RWPE2 (cell line): Measurements from ENCODE around the gene ZCWPW2.

Experiments
- ATAC-seq: fragments of 200-7000 bp; cut with Tn5 transposase; 3 replicates; pipeline ENCODE4 v1.9.1; 2021; ENCODE audit warnings: low read depth
- DNase-seq: peaks from one replicate; pipeline ENCODE4 v3.0.0-alpha.2; 2020; ENCODE audit warnings: low spot score
- H3K27ac ChIP-seq: fragments of 450-650 bp; 2 replicates; pipeline ENCODE4 v1.5.1; 2017; ENCODE audit warnings: mild to moderate bottlenecking; ENCODE audit not compliant: poor library complexity, severe bottlenecking
- H3K27me3 ChIP-seq: fragments of 250-450 bp; sonication (Bioruptor Pico); 2 replicates; pipeline ENCODE4 v1.5.1; 2021; ENCODE audit warnings: mild to moderate bottlenecking, moderate library complexity; ENCODE audit not compliant: insufficient read depth, poor library complexity, severe bottlenecking
- H3K36me3 ChIP-seq: fragments of 250-450 bp; sonication (Bioruptor Pico); 2 replicates; pipeline ENCODE4 v1.5.1; 2020; ENCODE audit warnings: low read depth, mild to moderate bottlenecking, moderate library complexity
- H3K4me1 ChIP-seq: fragments of 250-450 bp; sonication (Bioruptor Pico); 2 replicates; pipeline ENCODE4 v1.5.1; 2021; ENCODE audit warnings: mild to moderate bottlenecking, moderate library complexity; ENCODE audit not compliant: insufficient read depth, poor library complexity, severe bottlenecking
- H3K4me3 ChIP-seq: fragments of 250-450 bp; sonication (Bioruptor Pico); 2 replicates; pipeline ENCODE4 v1.5.1; 2021; ENCODE audit warnings: mild to moderate bottlenecking, moderate library complexity; ENCODE audit not compliant: severe bottlenecking
- H3K9me3 ChIP-seq: fragments of 250-450 bp; sonication (Bioruptor Pico); 2 replicates; pipeline ENCODE4 v1.5.1; 2021; ENCODE audit warnings: mild to moderate bottlenecking, moderate library complexity; ENCODE audit not compliant: severe bottlenecking
- TF ChIP-seq, protein P1 (sequence below): fragments of 450-650 bp; IDR thresholded peaks from one replicate; pipeline ENCODE4 v1.5.1; 2017; ENCODE audit warnings: mild to moderate bottlenecking, moderate library complexity; ENCODE audit not compliant: poor library complexity, severe bottlenecking

Gene ZCWPW2, protein sequence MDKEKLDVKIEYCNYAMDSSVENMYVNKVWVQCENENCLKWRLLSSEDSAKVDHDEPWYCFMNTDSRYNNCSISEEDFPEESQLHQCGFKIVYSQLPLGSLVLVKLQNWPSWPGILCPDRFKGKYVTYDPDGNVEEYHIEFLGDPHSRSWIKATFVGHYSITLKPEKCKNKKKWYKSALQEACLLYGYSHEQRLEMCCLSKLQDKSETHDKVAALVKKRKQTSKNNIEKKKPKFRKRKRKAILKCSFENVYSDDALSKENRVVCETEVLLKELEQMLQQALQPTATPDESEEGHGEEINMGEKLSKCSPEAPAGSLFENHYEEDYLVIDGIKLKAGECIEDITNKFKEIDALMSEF

DNA sequence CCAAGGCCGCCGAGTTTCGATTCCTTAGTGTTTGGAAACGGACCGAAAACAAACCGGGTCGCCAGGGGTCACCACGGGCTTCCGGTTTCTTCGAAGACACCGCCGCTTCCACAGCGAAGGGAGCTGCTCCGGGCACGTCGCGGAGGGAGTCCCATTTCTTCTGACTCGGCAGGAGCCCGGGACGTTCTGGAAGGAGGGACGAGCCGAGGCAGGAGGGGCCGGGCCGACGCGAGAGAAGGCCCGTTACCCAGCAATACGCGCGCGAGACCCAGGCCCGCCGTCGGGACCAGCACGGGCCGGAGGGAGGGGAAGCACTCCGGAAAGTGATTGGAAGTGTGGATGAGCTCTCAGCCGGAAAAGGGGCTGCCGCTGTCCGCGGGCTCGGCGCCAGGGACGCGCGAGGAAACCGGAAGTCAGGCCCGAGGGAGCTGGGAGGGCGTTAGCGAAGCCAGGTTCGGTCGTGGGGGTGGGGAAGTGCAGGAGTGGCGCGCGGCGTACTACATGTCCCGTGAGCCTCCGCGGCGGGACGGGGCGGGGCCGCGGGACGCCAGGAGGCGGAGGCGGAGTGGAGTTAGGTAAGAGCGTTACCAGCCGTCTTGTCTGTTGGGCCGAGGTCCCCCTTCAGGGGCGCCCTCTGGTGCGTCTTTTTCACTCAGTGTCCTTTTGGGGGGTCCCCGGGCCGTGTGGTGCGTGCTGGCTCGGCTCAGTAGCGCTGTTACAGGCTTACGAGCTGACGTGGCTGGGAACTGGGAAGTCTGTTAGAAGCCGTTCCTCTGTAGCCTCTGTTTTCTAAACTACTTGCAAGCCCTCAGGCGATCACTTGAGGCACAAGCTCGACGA, at the start of gene ZCWPW2, which contains the start of gene AZI2:
Gene ZCWPW2 (plus strand): TSS at position 93 of the 840 bp plus-strand sequence. CDS start 64,348 bp downstream, outside the sequence.
Gene AZI2 (minus strand): TSS at position 196 of the 840 bp plus-strand sequence. CDS start 8,207 bp downstream, outside the sequence.
- peaks cover 37% of the 10 kb centered on the region for H3K4me1 ChIP-seq
- peaks cover 20% of the 10 kb centered on the region for H3K36me3 ChIP-seq
- peak; percentile 96 for DNase-seq
- peak; percentile 84 for ATAC-seq
- H3K9me3 ChIP-seq, result no peaks in the 10 kb centered on the region
- TF ChIP-seq, protein P1, sequence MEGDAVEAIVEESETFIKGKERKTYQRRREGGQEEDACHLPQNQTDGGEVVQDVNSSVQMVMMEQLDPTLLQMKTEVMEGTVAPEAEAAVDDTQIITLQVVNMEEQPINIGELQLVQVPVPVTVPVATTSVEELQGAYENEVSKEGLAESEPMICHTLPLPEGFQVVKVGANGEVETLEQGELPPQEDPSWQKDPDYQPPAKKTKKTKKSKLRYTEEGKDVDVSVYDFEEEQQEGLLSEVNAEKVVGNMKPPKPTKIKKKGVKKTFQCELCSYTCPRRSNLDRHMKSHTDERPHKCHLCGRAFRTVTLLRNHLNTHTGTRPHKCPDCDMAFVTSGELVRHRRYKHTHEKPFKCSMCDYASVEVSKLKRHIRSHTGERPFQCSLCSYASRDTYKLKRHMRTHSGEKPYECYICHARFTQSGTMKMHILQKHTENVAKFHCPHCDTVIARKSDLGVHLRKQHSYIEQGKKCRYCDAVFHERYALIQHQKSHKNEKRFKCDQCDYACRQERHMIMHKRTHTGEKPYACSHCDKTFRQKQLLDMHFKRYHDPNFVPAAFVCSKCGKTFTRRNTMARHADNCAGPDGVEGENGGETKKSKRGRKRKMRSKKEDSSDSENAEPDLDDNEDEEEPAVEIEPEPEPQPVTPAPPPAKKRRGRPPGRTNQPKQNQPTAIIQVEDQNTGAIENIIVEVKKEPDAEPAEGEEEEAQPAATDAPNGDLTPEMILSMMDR, result peak; percentile 10
- H3K4me3 ChIP-seq, result peak within 1 kb of the TSS; percentile 55
- no peaks in the 10 kb centered on the region for H3K27me3 ChIP-seq
- H3K27ac ChIP-seq, result peak within 1 kb of the TSS; percentile 92

DNA sequence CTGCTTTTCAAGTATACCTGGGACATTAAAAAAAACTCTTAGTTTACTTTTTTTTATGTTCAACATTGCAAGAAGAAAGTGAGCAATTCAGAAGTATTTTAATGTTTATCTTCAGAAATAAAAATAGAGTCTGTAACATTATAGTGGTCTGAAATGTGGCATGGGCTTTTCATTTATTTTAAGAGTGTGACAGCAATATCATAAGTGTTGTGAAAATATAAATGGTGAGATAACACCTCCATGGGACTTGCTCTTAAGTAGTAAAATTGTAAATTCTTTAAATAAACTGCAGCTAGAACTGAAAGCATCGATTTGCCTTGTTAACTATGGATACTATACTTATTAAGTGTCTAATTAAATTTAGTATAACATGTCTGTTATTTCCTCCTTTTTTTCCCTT, 48.8 kb upstream of the ZCWPW2 start:
- ATAC-seq (no peak), DNase-seq (no peak)
- Histone ChIP-seq H3K27me3 (no peaks in the 10 kb centered on the region), H3K27ac (no peak overlapping the region), H3K9me3 (peaks cover under 1% of the 10 kb centered on the region), H3K36me3 (no peaks in the 10 kb centered on the region), H3K4me1 (no peaks in the 10 kb centered on the region), H3K4me3 (no peak overlapping the region)
- TF ChIP-seq, protein P1, result no peak

DNA sequence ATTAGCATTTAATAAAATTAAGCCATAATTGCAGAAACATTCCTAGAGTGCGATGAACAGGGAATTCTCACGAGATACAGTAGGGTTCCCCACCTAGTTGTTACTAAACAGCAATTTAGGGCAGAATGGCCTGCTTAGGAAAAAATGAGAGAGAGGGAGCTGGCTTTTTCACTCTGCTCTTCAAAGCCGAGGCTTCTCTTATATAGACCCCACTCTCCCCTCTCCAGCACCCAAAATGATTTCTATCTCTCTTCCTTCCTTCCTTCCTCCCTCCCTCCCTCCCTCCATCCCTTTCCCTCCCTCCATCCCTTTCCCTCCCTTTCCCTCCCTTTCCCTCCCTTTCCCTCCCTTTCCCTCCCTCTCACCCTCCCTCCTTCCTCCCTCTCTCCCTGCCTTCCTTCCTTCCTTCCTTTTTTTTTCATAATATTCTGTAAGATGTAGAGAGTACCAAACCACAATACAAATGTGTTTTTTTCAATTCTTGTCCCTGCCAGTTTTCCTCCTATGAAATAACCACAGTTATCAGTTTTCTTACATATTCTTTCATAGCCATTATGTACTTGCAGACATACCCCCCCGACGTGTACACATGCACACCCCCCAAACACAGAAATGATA, 48.1 kb upstream of the ZCWPW2 start:
- no peak for DNase-seq
- no peak overlapping the region for H3K4me3 ChIP-seq
- TF ChIP-seq, protein P1, result no peak

DNA sequence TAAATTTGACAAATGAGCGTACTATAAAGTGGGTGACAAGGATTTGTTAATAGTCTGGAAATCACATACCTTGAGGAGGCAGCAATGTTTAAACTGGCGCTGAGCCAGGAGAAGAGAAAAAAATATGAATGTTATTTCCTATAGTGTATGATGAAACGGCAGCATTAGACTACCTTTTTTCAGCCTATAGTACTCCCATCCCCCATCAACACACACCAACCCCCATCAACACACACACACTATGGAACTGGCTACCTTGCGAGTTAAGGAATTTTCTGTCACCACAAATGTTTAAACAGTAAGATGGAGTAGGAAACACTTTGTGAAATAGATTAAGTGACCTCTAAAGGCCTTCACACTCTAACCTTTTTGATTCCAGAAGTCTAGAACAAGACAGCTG, 46.8 kb upstream of the ZCWPW2 start:
- TF ChIP-seq, protein P1, result no peak
- H3K27me3 ChIP-seq, result no peaks in the 10 kb centered on the region

More for the DNA sequence above, 48.1 kb upstream of the ZCWPW2 start:
- ATAC-seq, result no peak
- no peaks in the 10 kb centered on the region for H3K36me3 ChIP-seq
- H3K9me3 ChIP-seq, result peaks cover 2% of the 10 kb centered on the region
- H3K27me3 ChIP-seq, result no peaks in the 10 kb centered on the region
- H3K27ac ChIP-seq, result no peak overlapping the region
- no peaks in the 10 kb centered on the region for H3K4me1 ChIP-seq

More for the DNA sequence above, 46.8 kb upstream of the ZCWPW2 start:
- Histone ChIP-seq H3K27ac (no peak overlapping the region), H3K4me1 (no peaks in the 10 kb centered on the region), H3K36me3 (no peaks in the 10 kb centered on the region), H3K9me3 (peaks cover 2% of the 10 kb centered on the region), H3K4me3 (no peak overlapping the region)
- ATAC-seq, result peak; percentile 66; the same call in 2 of the 3 replicates
- no peak for DNase-seq
